Endometrium (tissue), 2 donors: ENCODE data around the gene TPSD1.
"Not testable (repeated sequence)": the region's sequence is repeated elsewhere in the genome, so short reads cannot be mapped to it uniquely, and the experiment has no call there.

ENCODE experiments used
- FAIRE-seq: peaks from 2 replicates; lab custom pipeline; 2012; peaks lifted over from hg19 to GRCh38; lab: Jason Lieb, UNC
- donor health status: control.
- donor health status: control.

TPSD1 gene

GRCh38 chr16:1241081-1241480, 14.8 kb upstream of the TPSD1 start:
- FAIRE-seq, result not testable (repeated sequence)

GRCh38 chr16:1243363-1243762, 12.5 kb upstream of the TPSD1 start:
- not testable (repeated sequence) for FAIRE-seq

GRCh38 chr16:1243907-1244850, 11.7 kb upstream of the TPSD1 start:
- not testable (repeated sequence) for FAIRE-seq

- no peak for FAIRE-seq
Observed at GRCh38 chr16:1244881-1245280, 11.0 kb upstream of the TPSD1 start.

GRCh38 chr16:1245452-1246020, 10.3 kb upstream of the TPSD1 start:
- no peak for FAIRE-seq

GRCh38 chr16:1247903-1248537, 7.8 kb upstream of the TPSD1 start:
- FAIRE-seq, result not testable (repeated sequence)

- FAIRE-seq, result not testable (repeated sequence)
Observed at GRCh38 chr16:1249031-1249755, 6.7 kb upstream of the TPSD1 start.

- FAIRE-seq, result not testable (repeated sequence)
Observed at GRCh38 chr16:1253701-1254364, 2.0 kb upstream of the TPSD1 start.

GRCh38 chr16:1254821-1255220, 1.0 kb upstream of the TPSD1 start:
- not testable (repeated sequence) for FAIRE-seq

GRCh38 chr16:1256296-1256873, 516 bp downstream of the TPSD1 start:
- FAIRE-seq, result not testable (repeated sequence)

GRCh38 chr16:1256874-1257322, 1.0 kb downstream of the TPSD1 start:
- no peak for FAIRE-seq

GRCh38 chr16:1257561-1258224, 1.8 kb downstream of the TPSD1 start:
- FAIRE-seq, result no peak

GRCh38 chr16:1258225-1258600, 2.3 kb downstream of the TPSD1 start:
- no peak for FAIRE-seq

- no peak for FAIRE-seq
Observed at GRCh38 chr16:1258906-1259759, 3.3 kb downstream of the TPSD1 start.

GRCh38 chr16:1259760-1260068, 3.8 kb downstream of the TPSD1 start:
- no peak for FAIRE-seq

- no peak for FAIRE-seq
Observed at GRCh38 chr16:1260101-1260680, 4.3 kb downstream of the TPSD1 start.

- FAIRE-seq, result no peak
Observed at GRCh38 chr16:1261131-1261892, 5.4 kb downstream of the TPSD1 start.

GRCh38 chr16:1262210-1262845, 6.5 kb downstream of the TPSD1 start:
- FAIRE-seq, result no peak
